Subcutaneous abdominal adipose tissue (tissue), 5 donors: ENCODE measurements around the gene NFE2L1.
A peak's percentile ranks its signal among the peaks of the same experiment; 100 is the strongest.
"Not testable (repeated sequence)": the region's sequence is repeated elsewhere in the genome, so short reads cannot be mapped to it uniquely, and the experiment has no call there.

Experiments
- H3K27ac ChIP-seq: one replicate; pipeline ENCODE4 v1.7.0; 2013; ENCODE audit warnings: low read depth, mild to moderate bottlenecking, inconsistent platforms, low read length, moderate library complexity
- H3K27me3 ChIP-seq, 5 donors: one replicate each; pipeline ENCODE4 v1.7.0; 2013; ENCODE audit warnings: low read length in 5 of 5, inconsistent platforms in 1 of 5; ENCODE audit not compliant: control insufficient read depth in 5 of 5, insufficient read depth in 4 of 5
- H3K36me3 ChIP-seq, 5 donors: one replicate each; pipeline ENCODE4 v1.7.0; 2013; ENCODE audit warnings: low read length in 5 of 5; ENCODE audit not compliant: control insufficient read depth in 5 of 5, insufficient read depth in 5 of 5
- H3K4me1 ChIP-seq, 5 donors: one replicate each; pipeline ENCODE4 v1.7.0; 2013; ENCODE audit warnings: low read length in 5 of 5, mild to moderate bottlenecking in 3 of 5, moderate library complexity in 1 of 5; ENCODE audit not compliant: control insufficient read depth in 5 of 5, insufficient read depth in 5 of 5
- H3K4me3 ChIP-seq, 5 donors: one replicate each; pipeline ENCODE4 v1.7.0; 2013; ENCODE audit warnings: low read length in 5 of 5, low read depth in 1 of 5
- H3K9ac ChIP-seq, 5 donors: one replicate each; pipeline ENCODE4 v1.7.0; 2013; ENCODE audit warnings: low read length in 5 of 5, mild to moderate bottlenecking in 4 of 5, moderate library complexity in 3 of 5
- H3K9me3 ChIP-seq, 5 donors: one replicate each; pipeline ENCODE4 v1.7.0; 2013; ENCODE audit warnings: low read length in 5 of 5; ENCODE audit not compliant: control insufficient read depth in 5 of 5
- donor health status: healthy.
- donor health status: healthy.
- donor health status: healthy.
- donor health status: healthy.
- donor health status: healthy.

The NFE2L1 gene

DNA sequence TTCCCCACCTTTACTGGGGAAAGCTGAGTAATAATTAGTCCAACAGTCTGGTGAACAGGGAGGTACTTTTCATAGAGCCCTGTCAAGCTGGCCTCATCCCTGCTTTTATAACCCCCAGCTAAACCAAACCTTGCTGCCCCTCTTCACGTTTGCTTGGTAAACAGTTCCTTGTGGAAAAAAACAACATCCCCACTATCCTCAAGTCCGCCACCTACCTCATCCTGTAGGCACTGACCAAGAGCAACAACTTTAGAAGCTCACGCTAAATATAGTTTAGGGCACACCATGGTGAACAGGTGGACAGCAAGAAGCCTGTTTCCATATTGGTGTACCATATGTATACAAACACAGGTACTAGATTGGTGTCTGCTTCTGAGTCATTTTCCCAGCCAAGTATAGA lies 16.5 kb downstream of the NFE2L1 start:
- H3K36me3 ChIP-seq: peaks cover 13 to 61% (median 50%) of the 10 kb centered on the region in 5 donors
- peaks cover 4 to 58% (median 42%) of the 10 kb centered on the region in 5 donors for H3K4me1 ChIP-seq
- H3K27ac ChIP-seq: peak overlapping the region; percentile 58

GRCh38 chr17:48066192-48066591 lies 18.0 kb downstream of the NFE2L1 start:
- peak overlapping the region; percentile 58 for H3K27ac ChIP-seq
- peaks cover 13 to 57% (median 40%) of the 10 kb centered on the region in 5 donors for H3K36me3 ChIP-seq
- no peaks in the 10 kb centered on the region for H3K9me3 ChIP-seq
- H3K9ac ChIP-seq: peak overlapping the region in 2 of 5 donors; percentile 20 to 26
- H3K27me3 ChIP-seq: no peaks in the 10 kb centered on the region
- H3K4me3 ChIP-seq: no peak overlapping the region
- H3K4me1 ChIP-seq: peaks cover 3 to 63% (median 37%) of the 10 kb centered on the region in 5 donors

More for the DNA sequence above, 16.5 kb downstream of the NFE2L1 start:
- Histone ChIP-seq H3K9me3 (no peaks in the 10 kb centered on the region), H3K4me3 (no peak overlapping the region), H3K27me3 (no peaks in the 10 kb centered on the region), H3K9ac (peak overlapping the region in 1 of 5 donors; percentile 17)

GRCh38 chr17:48066656-48067055 lies 18.5 kb downstream of the NFE2L1 start:
- Histone ChIP-seq H3K27me3 (no peaks in the 10 kb centered on the region), H3K9me3 (no peaks in the 10 kb centered on the region), H3K36me3 (peaks cover 11 to 56% (median 39%) of the 10 kb centered on the region in 5 donors), H3K27ac (peak overlapping the region; percentile 58), H3K9ac (peak overlapping the region in 2 of 5 donors; percentile 1 to 26), H3K4me3 (no peak overlapping the region), H3K4me1 (peaks cover 3 to 68% (median 37%) of the 10 kb centered on the region in 5 donors)

GRCh38 chr17:48067245-48067644 lies 19.1 kb downstream of the NFE2L1 start:
- Histone ChIP-seq H3K4me3 (no peak overlapping the region), H3K9me3 (no peaks in the 10 kb centered on the region), H3K27ac (peak overlapping the region; percentile 58), H3K4me1 (peaks cover 3 to 73% (median 43%) of the 10 kb centered on the region in 5 donors), H3K36me3 (peaks cover 8 to 50% (median 33%) of the 10 kb centered on the region in 5 donors), H3K9ac (peak overlapping the region in 1 of 5 donors; percentile 32), H3K27me3 (no peaks in the 10 kb centered on the region)

- H3K4me3 ChIP-seq: not testable (repeated sequence)
- H3K36me3 ChIP-seq: peaks cover 4 to 45% (median 28%) of the 10 kb centered on the region in 5 donors
These were observed 19.6 kb downstream of the NFE2L1 start for GRCh38 chr17:48067808-48068207.

GRCh38 chr17:48068491-48068961 lies 20.4 kb downstream of the NFE2L1 start:
- Histone ChIP-seq H3K9me3 (no peaks in the 10 kb centered on the region), H3K36me3 (peaks cover 0 to 39% (median 25%) of the 10 kb centered on the region in 5 donors), H3K4me1 (peaks cover 3 to 73% (median 43%) of the 10 kb centered on the region in 5 donors), H3K4me3 (no peak overlapping the region), H3K27ac (peak overlapping the region; percentile 58), H3K27me3 (no peaks in the 10 kb centered on the region), H3K9ac (peak overlapping the region in 1 of 5 donors; percentile 52)

More at GRCh38 chr17:48067808-48068207, 19.6 kb downstream of the NFE2L1 start:
- peak overlapping the region in 1 of 5 donors; percentile 32 for H3K9ac ChIP-seq
- H3K4me1 ChIP-seq: peaks cover 3 to 73% (median 43%) of the 10 kb centered on the region in 5 donors
- not testable (repeated sequence) for H3K27me3 ChIP-seq, H3K9me3 ChIP-seq
- peak overlapping the region; percentile 58 for H3K27ac ChIP-seq

GRCh38 chr17:48070195-48070594 lies 22.0 kb downstream of the NFE2L1 start:
- no peak overlapping the region for H3K4me3 ChIP-seq
- peaks cover 4 to 28% (median 12%) of the 10 kb centered on the region in 5 donors for H3K36me3 ChIP-seq
- peak overlapping the region; percentile 71 for H3K27ac ChIP-seq
- no peak overlapping the region for H3K9ac ChIP-seq
- H3K4me1 ChIP-seq: peaks cover 3 to 64% (median 37%) of the 10 kb centered on the region in 5 donors
- H3K9me3 ChIP-seq: no peaks in the 10 kb centered on the region
- no peaks in the 10 kb centered on the region for H3K27me3 ChIP-seq

- Histone ChIP-seq H3K9ac (no peak overlapping the region), H3K27me3 (no peaks in the 10 kb centered on the region), H3K4me3 (no peak overlapping the region), H3K27ac (peak overlapping the region; percentile 37), H3K4me1 (peaks cover 0 to 51% (median 30%) of the 10 kb centered on the region in 5 donors), H3K36me3 (peaks cover 10 to 36% (median 26%) of the 10 kb centered on the region in 5 donors), H3K9me3 (no peaks in the 10 kb centered on the region)
These were observed 23.5 kb downstream of the NFE2L1 start for GRCh38 chr17:48071654-48072053.

GRCh38 chr17:48072811-48073210 lies 24.7 kb downstream of the NFE2L1 start:
- H3K9me3 ChIP-seq, H3K27ac ChIP-seq, H3K9ac ChIP-seq, H3K4me3 ChIP-seq, H3K27me3 ChIP-seq: not testable (repeated sequence)
- H3K36me3 ChIP-seq: peaks cover 8 to 33% (median 25%) of the 10 kb centered on the region in 5 donors
- H3K4me1 ChIP-seq: peaks cover 0 to 41% (median 20%) of the 10 kb centered on the region in 5 donors

DNA sequence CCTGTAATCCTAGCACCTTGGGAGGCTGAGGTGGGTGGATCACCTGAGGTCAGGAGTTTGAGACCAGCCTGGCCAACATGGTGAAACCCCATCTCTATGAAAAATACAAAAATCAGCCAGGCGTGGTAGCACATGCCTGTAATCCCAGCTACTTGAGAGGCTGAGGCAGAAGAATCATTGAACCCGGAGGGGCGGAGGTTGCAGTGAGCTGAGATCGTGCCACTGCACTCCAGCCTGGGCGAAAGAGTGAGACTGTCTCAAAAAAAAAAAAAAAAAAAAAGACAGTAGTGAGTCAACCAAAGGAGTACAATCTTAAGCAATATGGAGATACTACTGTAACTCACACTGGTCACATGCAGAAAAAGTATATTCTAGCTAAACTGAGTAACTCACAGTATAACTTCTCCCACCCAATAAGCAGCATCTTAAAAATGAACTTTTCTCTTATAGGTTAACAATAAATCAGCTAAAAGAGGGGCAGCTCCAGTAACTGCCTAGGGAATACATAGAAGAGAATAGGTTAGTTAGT lies 25.5 kb downstream of the NFE2L1 start:
- H3K27ac ChIP-seq: peak overlapping the region; percentile 21
- H3K4me1 ChIP-seq: peaks cover 0 to 34% (median 12%) of the 10 kb centered on the region in 5 donors
- not testable (repeated sequence) for H3K9ac ChIP-seq, H3K4me3 ChIP-seq, H3K9me3 ChIP-seq, H3K27me3 ChIP-seq
- peaks cover 8 to 29% (median 23%) of the 10 kb centered on the region in 5 donors for H3K36me3 ChIP-seq
